Skeletal muscle cell (primary cell): Measurements from ENCODE around the gene SLIT3.
A peak's percentile ranks its signal among the peaks of the same experiment; 100 is the strongest.

Experiments
- DNase-seq: peaks from one replicate; pipeline ENCODE4 v3.0.0-alpha.2; 2010; ENCODE audit warnings: low read depth
- H3K4me3 ChIP-seq: 2 replicates; pipeline ENCODE4 v1.5.1; 2011; ENCODE audit warnings: low read depth, mild to moderate bottlenecking, control low read depth, low read length, moderate library complexity

The SLIT3 gene

DNA sequence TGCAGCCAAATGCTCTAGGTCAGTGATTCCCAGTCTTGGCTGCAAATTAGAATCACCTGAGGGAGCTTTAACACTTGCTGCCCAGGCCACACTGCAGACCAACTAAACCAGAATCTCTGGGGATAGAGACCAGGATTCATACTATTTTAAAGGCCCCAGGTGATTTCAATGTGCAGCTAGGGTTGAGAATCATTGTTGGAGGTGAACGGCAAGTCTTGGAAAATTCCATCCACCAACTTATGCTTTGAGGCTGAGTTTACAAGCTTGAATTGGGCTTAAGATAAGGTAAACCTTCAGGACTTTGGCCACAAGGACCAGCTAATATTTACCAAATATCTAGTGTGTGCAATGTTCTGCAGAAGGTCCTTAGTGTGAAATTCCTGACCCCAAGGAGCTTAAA is 27.5 kb downstream of the SLIT3 start:
- DNase-seq = no peak
- no peak overlapping the region for H3K4me3 ChIP-seq

DNA sequence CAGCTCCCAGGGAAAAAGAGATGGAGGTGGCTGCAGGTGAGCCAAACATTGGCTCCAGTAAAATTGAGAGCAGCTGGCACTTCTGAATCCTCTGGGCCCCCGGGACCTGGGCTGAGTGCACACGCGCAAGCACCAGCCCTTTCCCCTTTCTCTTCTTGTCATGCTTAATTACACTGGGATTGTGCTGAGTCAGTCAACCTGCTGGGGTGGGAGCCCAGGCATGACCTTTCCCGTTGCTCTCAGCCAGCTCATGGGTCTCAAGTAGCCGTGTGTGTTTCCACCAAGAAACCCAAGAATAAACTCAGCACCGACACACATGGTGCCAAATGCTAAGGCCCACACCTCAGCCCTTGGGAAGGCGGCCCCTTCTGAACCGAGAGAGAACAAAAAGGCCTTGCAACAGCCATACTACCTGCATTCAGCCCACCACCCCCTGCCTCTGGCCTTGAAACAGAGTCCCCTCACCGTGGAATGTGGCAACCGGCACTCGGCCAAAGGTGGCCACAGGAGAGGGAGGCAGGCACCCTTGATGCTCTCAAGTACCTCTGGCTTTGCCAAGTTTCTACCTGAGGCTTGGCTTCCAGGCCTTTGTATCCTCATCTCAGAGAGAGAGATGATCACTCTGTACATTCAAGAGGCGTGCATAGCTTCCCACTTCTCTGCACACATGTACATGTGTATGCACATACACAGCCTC is 28.1 kb downstream of the SLIT3 start:
- no peak for DNase-seq
- H3K4me3 ChIP-seq = no peak overlapping the region

DNA sequence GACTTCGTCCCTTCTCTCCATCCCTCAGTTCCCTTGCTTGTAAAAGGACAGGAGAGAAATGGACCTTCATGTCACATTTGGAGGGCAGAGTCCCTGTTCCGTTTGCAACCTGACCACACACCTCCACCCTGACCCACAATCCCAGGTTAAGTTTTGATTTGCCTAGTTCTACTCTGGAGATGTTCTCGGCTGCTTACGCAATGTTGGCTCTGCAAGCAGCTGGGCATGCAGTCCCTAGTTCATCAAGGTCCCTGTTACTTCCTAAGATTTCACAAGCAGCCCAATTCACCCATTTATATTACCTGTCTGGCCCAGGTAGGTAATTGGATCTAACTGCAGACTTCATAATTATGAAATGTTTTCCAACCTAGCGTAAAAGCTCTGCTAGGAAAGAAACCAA is 28.8 kb downstream of the SLIT3 start:
- DNase-seq = no peak
- no peak overlapping the region for H3K4me3 ChIP-seq

DNA sequence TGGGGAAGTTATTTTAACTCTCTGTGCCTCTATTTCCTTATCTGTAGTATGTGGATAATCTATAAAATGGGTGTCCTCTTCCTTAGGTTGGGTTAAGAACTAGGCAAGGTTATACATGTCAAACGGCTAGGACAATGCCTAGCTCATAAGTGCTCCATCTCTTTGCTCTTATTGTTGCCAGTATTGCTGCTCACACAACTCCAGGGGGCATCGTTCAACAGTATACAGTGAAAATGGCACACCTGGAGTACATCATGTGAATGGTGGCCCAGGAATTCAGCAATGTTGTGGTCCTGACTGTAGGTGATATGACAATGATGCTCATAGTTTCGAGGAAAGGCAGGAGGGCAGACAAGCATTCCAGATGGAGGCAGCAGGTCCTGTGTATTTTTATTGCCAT is 30.1 kb downstream of the SLIT3 start:
- H3K4me3 ChIP-seq = no peak overlapping the region
- no peak for DNase-seq

DNA sequence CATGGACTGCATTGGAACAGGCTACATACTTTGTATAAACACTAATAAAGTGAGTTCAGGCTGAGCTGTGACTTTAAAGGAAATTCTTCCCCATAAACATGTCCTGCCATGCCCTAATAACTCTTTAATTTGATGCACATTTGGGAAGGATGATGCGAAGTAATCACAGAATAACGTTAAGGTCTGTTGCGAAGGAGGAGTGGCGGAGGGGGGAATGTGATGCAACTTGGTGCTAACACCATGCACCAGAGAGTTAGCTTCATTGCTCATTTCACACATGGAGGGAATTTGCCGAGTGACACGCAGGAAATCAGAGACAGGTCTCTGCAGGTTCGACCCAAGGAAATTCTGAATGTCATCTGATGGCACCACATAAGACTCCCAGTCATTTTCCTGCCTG is 32.9 kb downstream of the SLIT3 start:
- H3K4me3 ChIP-seq = no peak overlapping the region
- DNase-seq = peak; percentile 6

DNA sequence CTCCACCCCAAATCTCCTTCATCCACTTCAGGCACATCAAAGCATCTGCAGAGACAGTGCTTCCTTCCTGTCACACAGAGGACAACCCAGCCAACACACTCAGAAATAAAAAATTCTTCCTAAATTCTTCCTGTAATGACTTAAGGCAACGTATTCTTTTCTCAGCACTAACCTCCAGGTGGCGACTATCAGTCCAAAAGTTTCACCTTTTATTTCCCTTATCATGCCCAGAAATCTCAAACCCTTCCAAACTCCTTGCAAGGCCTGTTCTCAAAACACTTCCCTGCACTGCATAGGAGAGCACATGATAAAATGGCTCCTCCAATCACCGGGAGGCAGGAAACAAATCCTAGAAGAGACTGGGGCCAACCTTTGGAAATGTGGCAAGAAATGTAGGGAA is 35.1 kb downstream of the SLIT3 start:
- no peak overlapping the region for H3K4me3 ChIP-seq
- DNase-seq = no peak

DNA sequence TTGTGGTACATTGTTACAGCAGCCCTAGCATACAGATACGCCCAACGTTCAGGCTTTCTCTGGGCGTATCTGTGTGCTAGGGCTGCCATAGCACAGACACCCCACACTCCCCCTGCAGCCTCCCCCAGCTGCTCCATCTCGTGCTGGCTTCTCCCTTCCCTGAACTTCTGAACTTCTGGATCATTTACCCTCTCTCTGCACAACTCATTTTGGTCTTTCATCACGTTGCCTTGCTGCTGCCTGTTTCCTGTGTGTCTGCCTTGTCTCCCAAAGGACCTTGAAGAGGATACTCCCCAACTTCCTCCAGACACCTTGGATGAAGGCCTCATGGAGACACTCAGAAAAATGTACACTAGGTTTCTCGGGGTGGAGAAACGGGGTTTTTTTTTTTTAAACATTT is 37.3 kb downstream of the SLIT3 start:
- no peak overlapping the region for H3K4me3 ChIP-seq
- DNase-seq = no peak

DNA sequence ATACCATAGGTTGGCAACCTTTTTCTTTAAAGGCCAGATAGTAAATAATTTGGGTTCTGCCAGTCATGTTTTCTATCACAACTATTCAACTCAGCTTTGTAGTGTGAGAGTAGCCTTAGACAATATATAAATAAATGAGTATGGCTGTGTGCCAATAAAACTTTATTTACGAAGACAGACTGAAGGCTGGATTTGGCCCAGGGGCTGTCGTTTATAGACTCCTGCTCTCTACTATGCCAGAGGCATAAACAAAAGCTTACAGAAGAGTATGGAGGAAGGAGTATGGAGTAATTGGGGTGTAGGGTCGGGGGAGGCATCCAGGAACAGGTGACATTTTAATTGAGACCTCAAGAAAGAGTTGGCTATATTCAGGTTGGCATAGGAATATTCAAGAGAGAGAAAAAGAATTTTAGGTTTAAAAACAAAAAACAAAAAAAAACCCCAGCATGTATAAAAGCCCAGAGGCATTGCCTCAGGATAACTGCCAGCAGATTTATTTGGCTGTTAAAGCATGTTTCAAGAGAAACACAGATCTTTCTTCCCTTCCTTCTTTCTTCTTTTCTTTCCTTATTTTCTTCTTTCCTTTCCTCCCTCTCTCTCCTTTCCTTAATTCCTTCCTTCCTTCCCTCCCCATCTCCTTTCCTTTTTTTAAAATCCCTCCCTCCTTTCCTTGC is 39.9 kb downstream of the SLIT3 start:
- no peak for DNase-seq
- H3K4me3 ChIP-seq = no peak overlapping the region

DNA sequence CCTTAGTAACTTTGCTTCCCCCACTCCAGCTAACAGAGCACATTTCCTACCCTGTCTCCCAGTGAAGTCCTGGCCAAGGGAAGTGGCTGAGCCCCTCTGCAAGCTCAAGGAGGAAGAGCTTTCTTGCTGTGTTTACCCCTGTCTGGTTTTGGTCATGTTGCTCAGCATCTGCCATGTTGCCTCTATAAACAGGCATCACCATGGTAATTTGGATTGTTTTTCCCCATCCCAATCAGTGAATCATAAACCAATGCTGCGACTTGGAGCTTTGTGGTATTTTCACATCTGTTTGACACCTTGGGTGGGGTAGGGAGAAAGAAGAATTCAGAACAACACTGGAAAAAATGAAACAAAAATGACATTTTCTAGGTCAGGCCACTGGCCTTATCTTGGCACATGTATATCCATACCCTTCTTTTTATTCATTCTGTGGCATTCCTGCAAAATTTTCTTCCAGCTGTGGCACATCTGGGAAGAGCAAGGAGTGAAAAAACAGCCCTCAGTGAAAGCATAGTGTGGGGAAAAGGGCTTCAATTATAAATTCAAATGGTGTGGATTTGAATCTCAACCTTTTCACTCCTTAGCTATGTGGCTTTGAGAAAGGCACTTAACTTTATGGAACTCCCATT is 42.5 kb downstream of the SLIT3 start:
- H3K4me3 ChIP-seq = no peak overlapping the region
- no peak for DNase-seq

DNA sequence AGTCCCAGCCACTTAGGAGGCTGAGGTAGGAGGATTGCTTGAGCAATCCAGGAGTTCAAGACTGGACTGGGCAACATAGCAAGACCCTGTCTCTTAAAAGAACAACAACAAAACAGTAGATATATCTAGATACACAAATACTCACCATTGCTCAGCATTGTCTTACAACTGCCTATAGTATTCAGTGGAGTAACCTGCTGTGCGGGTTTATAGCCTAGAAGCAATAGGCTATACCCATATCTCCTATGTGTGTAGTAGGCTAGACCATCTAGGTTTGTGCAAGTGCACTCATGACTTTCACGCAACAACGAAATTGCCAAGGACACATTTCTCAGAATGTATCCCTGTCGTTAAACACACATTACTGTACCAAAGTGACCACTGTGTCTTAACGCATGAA is 44.7 kb downstream of the SLIT3 start:
- no peak for DNase-seq
- no peak overlapping the region for H3K4me3 ChIP-seq

DNA sequence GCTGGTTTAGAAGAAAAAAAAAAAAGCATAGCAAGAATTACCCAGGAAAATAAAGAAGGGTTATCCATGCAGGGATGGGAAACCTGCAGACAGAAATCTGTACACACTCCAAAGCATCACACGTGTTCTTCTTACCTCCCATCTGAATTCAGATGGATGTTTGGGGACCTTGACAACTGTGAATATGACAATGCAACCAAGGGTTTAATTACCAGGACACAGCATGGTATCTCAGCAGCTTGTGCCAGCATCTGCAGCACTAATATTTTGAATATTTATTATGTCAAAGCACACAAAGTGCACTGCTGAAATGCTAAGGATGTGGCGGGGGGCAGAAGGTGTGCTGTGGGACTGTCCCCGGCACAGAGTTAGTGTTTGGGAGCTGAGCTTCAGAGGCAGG is 47.9 kb downstream of the SLIT3 start:
- no peak for DNase-seq
- H3K4me3 ChIP-seq = no peak overlapping the region

DNA sequence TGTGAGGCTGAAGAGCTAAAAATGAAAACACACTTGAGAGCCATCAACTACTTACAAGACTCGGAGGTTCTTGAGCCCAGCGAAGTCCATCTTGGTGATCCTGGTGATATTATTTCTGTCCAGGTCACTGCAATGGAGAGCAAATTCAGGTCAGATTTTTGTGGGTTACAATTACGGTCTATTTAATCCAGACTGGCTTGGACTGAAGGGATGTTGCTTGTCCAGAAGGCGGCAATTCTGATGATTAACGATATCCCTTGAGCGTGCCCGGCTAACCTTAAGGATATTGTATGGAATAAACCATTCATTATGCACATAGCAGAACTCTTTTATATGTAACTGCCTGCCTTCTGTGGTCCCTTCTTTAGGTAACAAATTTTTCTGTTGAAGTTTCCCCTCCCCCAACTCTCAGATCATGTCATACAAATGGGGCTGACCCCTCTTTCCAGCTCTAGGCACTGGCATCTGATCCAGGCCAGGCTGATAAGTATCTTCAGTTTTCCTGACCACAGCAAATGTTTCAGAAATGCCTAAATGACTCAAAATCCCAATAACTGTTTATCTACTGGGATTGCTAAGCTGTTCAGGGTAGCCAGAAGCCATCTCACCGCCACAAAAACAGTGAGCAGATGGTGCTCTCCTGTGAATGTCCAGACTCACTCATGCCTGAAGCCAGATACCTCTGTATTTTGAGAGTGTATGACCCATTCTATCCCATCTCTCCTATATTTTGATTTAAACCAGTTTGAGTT is 49.4 kb downstream of the SLIT3 start:
- DNase-seq = no peak
- no peak overlapping the region for H3K4me3 ChIP-seq

DNA sequence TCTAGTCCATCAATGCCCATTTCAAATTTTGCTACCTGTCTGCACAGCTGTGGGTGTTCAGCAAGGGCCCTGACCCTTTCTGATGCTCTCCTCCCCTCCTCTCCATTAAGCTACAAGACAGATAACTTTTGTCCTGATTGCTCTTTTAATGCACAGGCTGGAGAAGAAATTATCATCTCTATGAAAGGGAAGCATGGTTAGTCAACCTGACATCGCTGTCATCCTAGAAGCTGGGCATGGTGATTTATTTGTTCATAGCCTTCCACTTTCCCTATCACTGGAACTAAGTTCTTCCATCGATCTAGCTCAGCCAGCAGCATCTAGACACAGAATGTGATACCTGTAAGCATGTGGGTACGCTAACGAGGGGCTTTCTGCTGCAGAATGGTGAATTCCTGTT is 50.1 kb downstream of the SLIT3 start:
- H3K4me3 ChIP-seq = no peak overlapping the region
- DNase-seq = no peak

DNA sequence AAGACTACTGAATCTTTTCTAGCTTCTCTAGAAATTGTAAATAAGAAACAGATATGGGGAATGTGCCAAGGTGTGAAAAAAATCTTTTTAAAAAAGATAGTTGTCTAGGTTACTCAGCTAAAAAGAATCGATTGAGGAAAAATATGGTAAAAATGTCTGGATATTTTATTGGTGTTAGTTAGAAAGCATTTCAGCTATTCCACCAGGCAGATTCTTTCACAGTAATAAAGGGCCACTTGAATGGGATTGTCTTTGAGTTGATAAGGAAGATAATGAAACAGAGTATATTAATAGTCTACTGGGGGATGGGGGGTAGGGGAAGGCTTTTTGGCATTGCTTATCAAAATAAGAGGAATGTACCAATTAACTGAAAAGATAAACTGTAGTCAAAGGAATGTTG is 51.9 kb downstream of the SLIT3 start:
- DNase-seq = no peak
- no peak overlapping the region for H3K4me3 ChIP-seq

DNA sequence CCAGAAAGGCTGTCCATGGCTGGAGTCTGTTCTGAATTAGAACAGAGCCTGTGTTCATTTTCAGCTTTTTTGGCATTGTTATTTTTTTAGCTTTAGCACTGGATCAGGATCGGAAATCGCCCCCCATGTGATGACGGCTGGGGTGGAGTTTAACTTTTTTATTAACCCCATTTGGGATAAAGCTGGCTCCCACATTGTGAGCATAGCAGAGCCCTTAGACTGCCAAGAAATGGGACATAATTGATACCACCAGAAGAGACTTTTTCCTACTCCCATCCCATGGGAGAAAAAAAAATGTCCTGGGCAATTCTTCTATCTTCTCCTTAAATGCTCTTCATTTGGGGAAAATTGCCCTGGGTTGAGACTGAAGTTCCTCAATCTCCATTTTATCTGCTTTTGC is 52.4 kb downstream of the SLIT3 start:
- no peak for DNase-seq
- H3K4me3 ChIP-seq = no peak overlapping the region

DNA sequence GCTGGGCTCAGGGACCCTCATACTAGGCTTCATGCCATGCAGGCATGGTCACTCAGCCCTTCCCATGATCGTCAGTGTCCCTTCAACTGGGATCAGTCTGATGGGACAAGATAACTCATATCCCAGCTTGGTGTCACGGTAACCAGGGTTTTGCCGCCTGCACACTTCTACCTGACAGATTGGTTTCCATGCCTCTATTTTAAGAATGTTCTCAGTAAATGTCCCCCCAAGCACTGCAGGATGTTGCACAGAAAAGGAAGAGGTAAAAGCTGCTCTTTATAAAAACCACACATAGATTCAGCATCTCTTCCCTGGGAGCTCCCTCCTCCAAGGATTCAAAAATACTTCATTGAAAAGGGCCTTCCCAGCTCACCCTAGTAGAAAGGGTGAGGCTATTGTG is 56.1 kb downstream of the SLIT3 start:
- H3K4me3 ChIP-seq = no peak overlapping the region
- DNase-seq = no peak

DNA sequence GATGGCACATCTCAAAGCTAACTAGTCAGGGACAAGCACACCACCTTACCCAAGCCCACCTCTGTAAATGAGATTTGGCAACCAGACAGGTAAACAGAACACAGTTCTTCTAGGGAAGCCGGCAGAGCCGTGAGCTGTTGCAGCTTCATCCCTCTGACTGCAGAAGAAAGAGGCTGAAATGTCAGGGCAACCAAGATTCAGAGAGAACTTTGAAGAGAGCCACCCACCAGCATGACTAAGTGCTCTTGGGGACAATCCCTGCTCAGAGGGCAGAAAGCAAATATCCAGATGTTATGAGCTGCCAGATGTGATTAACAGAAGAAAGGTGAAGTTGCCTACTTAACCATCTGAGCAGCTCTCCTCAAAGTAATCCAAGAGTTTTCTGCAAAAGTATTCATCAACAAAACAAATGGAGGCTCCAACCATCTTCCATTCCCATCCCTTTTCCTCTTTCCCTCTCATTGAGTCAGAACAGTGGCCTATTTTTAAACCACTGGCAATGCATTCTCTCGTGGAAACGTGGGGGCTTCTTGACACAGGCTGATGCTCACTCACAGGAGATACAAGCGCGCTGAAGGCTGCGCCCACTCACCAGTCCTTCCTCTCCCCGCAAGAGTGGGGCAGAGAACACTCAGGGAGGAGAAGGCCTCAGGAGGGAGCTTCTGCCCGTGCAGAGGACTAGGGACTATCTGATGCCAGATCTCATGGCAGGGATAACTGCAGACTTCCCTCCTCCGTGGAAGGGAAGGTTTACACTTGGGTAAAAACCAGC is 57.1 kb downstream of the SLIT3 start:
- DNase-seq = no peak
- no peak overlapping the region for H3K4me3 ChIP-seq

DNA sequence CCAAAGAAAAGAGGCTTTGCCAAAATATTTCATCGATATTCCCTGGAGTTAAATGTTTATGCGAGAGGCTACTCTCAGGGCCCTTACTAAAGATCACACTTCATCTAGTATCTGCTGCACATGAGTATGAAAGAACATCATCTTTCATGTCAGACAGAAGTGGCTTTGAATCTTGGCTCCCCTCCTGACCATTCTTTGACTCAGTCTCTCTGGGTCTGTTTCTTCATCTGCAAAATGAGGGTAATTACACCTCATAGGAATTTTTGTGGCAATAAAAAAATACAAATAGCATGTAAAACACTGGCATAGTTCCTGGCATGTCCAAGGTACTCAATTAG is 58.1 kb downstream of the SLIT3 start:
- no peak for DNase-seq
- no peak overlapping the region for H3K4me3 ChIP-seq

DNA sequence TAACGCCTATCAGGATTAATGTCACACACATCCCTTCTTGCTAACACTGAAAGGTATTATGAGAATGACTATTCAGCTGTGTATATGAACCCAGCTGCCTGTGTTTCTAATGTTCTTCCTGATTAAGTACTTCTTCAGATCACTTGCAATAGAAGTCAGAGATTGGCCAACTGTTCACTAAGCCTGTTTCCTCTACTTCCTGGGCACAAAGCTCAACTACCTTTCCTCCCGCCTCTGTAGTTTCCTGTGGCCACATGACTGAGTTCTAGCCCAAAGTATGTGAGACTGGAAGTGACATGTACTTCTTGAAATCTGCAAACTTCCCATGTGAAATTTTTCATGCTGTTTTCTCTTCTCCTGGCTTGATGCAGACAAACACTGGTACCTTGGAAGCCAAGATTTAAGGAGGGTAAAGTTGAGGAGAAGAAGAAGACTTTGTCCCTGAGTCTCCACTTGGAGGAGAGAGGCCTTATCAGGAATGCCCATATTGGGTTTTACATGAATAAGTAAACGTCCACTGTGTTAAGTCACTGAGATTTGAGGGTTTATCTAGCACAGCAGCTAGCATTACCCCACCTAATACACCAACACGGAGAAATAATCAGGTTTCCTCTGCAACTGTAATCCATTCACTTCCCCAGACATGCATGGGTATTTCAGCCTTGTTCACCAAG is 58.6 kb downstream of the SLIT3 start:
- DNase-seq = no peak
- no peak overlapping the region for H3K4me3 ChIP-seq
